Suprapubic skin (tissue), 4 donors: ENCODE data around the gene TRIM26. TPM values are rescaled to one million over a fixed set of nuclear protein-coding genes. Genes with fewer than 3 reads are reported as not detected.
A peak's percentile ranks its signal among the peaks of the same experiment; 100 is the strongest.

ENCODE experiments used
- DNase-seq, 2 donors: peaks; one replicate each; pipeline ENCODE4 v3.0.0-alpha.2; 2019; ENCODE audit warnings: low spot score in 2 of 2
- H3K27ac ChIP-seq: fragments of 200-600 bp; sonication (generic); one replicate; pipeline ENCODE4 v1.5.1; 2019
- H3K27me3 ChIP-seq: fragments of 200-600 bp; sonication (generic); one replicate; pipeline ENCODE4 v1.5.1; 2019
- H3K36me3 ChIP-seq: fragments of 200-600 bp; sonication (generic); one replicate; pipeline ENCODE4 v1.5.1; 2019
- H3K4me1 ChIP-seq: fragments of 200-600 bp; sonication (generic); one replicate; pipeline ENCODE4 v1.5.1; 2019
- H3K4me3 ChIP-seq: fragments of 200-600 bp; sonication (generic); one replicate; pipeline ENCODE4 v1.5.1; 2019; ENCODE audit warnings: mild to moderate bottlenecking
- H3K9me3 ChIP-seq: fragments of 200-600 bp; sonication (generic); one replicate; pipeline ENCODE4 v1.5.1; 2019
- EP300 ChIP-seq: sonication (generic); formaldehyde crosslinking; IDR thresholded peaks from one replicate; pipeline ENCODE4 v1.6.1; 2017; ENCODE audit warnings: antibody characterized with exemption
- POLR2A ChIP-seq, 2 donors: fragments of 450-650 bp; IDR thresholded peaks; one replicate each; pipeline ENCODE4 v1.6.1; 2017; ENCODE audit warnings: antibody characterized with exemption in 2 of 2, mild to moderate bottlenecking in 2 of 2, moderate library complexity in 2 of 2
- POLR2AphosphoS5 ChIP-seq, 3 donors: sonication (generic); formaldehyde crosslinking; IDR thresholded peaks; one replicate each; pipeline ENCODE4 v1.6.1; 2017; ENCODE audit warnings: antibody characterized with exemption in 3 of 3
- WGBS: methylation state at CpG from one replicate; pipeline ENCODE4 v1.1.5; 2018; 5-methylcytosine and 5-hydroxymethylcytosine counted together
- total RNA-seq, 4 donors: library from RNA; depleted of rRNA; stranded (reverse); fragments of >200 nt; gene quantifications; one replicate each; pipeline ENCODE4 v1.1.0, GENCODE V29; 2016
- TF ChIP-seq, protein P1 (sequence below), 2 donors: fragments of 200-600 bp in 1 of 2; fragments of 450-650 bp in 1 of 2; sonication (generic) in 1 of 2; IDR thresholded peaks; one replicate each; pipeline ENCODE4 v1.5.1; 2016 to 2019; ENCODE audit warnings: antibody characterized with exemption in 2 of 2, mild to moderate bottlenecking in 1 of 2, moderate library complexity in 1 of 2

The TRIM26 gene
- total RNA-seq, 4 donors from 2014 or later, result 61.3 to 79.0 (median 72.5) TPM

GRCh38 chr6:30207619-30208295, 5.4 kb downstream of the TRIM26 start:
- H3K36me3 ChIP-seq, result no peaks in the 10 kb centered on the region
- no peaks in the 10 kb centered on the region for H3K9me3 ChIP-seq
- H3K4me3 ChIP-seq, result no peak overlapping the region
- H3K27ac ChIP-seq, result peak overlapping the region; percentile 13
- 25% methylated on average over 4 of the region's 4 CpGs for WGBS
- no peak for DNase-seq
- TF ChIP-seq, protein P1, sequence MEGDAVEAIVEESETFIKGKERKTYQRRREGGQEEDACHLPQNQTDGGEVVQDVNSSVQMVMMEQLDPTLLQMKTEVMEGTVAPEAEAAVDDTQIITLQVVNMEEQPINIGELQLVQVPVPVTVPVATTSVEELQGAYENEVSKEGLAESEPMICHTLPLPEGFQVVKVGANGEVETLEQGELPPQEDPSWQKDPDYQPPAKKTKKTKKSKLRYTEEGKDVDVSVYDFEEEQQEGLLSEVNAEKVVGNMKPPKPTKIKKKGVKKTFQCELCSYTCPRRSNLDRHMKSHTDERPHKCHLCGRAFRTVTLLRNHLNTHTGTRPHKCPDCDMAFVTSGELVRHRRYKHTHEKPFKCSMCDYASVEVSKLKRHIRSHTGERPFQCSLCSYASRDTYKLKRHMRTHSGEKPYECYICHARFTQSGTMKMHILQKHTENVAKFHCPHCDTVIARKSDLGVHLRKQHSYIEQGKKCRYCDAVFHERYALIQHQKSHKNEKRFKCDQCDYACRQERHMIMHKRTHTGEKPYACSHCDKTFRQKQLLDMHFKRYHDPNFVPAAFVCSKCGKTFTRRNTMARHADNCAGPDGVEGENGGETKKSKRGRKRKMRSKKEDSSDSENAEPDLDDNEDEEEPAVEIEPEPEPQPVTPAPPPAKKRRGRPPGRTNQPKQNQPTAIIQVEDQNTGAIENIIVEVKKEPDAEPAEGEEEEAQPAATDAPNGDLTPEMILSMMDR (IDR thresholded peaks at IDR 0.05), result no peak
- no peak for TF ChIP-seq POLR2AphosphoS5 (IDR thresholded peaks at IDR 0.05)
- no peak for TF ChIP-seq EP300
- TF ChIP-seq POLR2A (IDR thresholded peaks at IDR 0.05), result no peak
- H3K27me3 ChIP-seq, result no peaks in the 10 kb centered on the region
- H3K4me1 ChIP-seq, result peaks cover 65% of the 10 kb centered on the region

- Histone ChIP-seq H3K27ac (peak overlapping the region; percentile 13), H3K27me3 (no peaks in the 10 kb centered on the region), H3K36me3 (no peaks in the 10 kb centered on the region), H3K4me3 (no peak overlapping the region), H3K4me1 (peaks cover 64% of the 10 kb centered on the region), H3K9me3 (no peaks in the 10 kb centered on the region)
- no peak for DNase-seq
- 32% methylated on average over 11 of the region's 11 CpGs for whole genome bisulfite sequencing
- TF ChIP-seq POLR2AphosphoS5 (IDR thresholded peaks at IDR 0.05) (no peak), EP300 (no peak), POLR2A (IDR thresholded peaks at IDR 0.05) (no peak)
- TF ChIP-seq, protein P1 (IDR thresholded peaks at IDR 0.05), result no peak
These were observed 6.2 kb downstream of the TRIM26 start for GRCh38 chr6:30206799-30207618.

GRCh38 chr6:30206152-30206551, 7.1 kb downstream of the TRIM26 start:
- TF ChIP-seq EP300 (no peak), POLR2A (IDR thresholded peaks at IDR 0.05) (no peak), POLR2AphosphoS5 (IDR thresholded peaks at IDR 0.05) (no peak)
- TF ChIP-seq, protein P1 (IDR thresholded peaks at IDR 0.05), result no peak
- DNase-seq, result no peak
- no peak overlapping the region for H3K27ac ChIP-seq
- H3K27me3 ChIP-seq, result no peaks in the 10 kb centered on the region
- H3K4me1 ChIP-seq, result peaks cover 64% of the 10 kb centered on the region
- 65% methylated on average over 7 of the region's 7 CpGs for WGBS
- H3K4me3 ChIP-seq, result no peak overlapping the region
- H3K36me3 ChIP-seq, result no peaks in the 10 kb centered on the region
- no peaks in the 10 kb centered on the region for H3K9me3 ChIP-seq

- Histone ChIP-seq H3K9me3 (no peaks in the 10 kb centered on the region), H3K27me3 (no peaks in the 10 kb centered on the region), H3K36me3 (peaks cover 11% of the 10 kb centered on the region), H3K27ac (no peak overlapping the region), H3K4me3 (no peak overlapping the region), H3K4me1 (peaks cover 49% of the 10 kb centered on the region)
- no peak for TF ChIP-seq POLR2AphosphoS5 (IDR thresholded peaks at IDR 0.05)
- 100% methylated on average over 1 of the region's 1 CpG for WGBS
- no peak for DNase-seq
These were observed 9.1 kb downstream of the TRIM26 start for GRCh38 chr6:30204116-30204515.

GRCh38 chr6:30202366-30202765, 10.8 kb downstream of the TRIM26 start:
- peaks cover 38% of the 10 kb centered on the region for H3K4me1 ChIP-seq
- H3K27ac ChIP-seq, result no peak overlapping the region
- no peaks in the 10 kb centered on the region for H3K27me3 ChIP-seq
- H3K36me3 ChIP-seq, result peaks cover 27% of the 10 kb centered on the region
- TF ChIP-seq, protein P1 (IDR thresholded peaks at IDR 0.05), result no peak
- TF ChIP-seq EP300 (no peak), POLR2AphosphoS5 (IDR thresholded peaks at IDR 0.05) (no peak), POLR2A (IDR thresholded peaks at IDR 0.05) (no peak)
- WGBS, result 76% methylated on average over 4 of the region's 4 CpGs
- no peaks in the 10 kb centered on the region for H3K9me3 ChIP-seq
- no peak overlapping the region for H3K4me3 ChIP-seq
- no peak for DNase-seq
